Esophagus (tissue), 2 donors: ENCODE results near the gene CASKIN2. TPM values are rescaled to one million over a fixed set of nuclear protein-coding genes. Genes with fewer than 3 reads are reported as not detected.

Source experiments
- H3K27ac ChIP-seq, 2 donors: one replicate each; pipeline ENCODE4 v1.5.1; 2013; ENCODE audit warnings: low read depth in 2 of 2, mild to moderate bottlenecking in 2 of 2, inconsistent platforms in 1 of 2, low read length in 1 of 2, moderate library complexity in 1 of 2
- H3K27me3 ChIP-seq, 2 donors: one replicate each; pipeline ENCODE4 v1.6.1; 2013; ENCODE audit warnings: low read length in 2 of 2, control low read depth in 1 of 2, mild to moderate bottlenecking in 1 of 2; ENCODE audit not compliant: insufficient read depth in 2 of 2, control insufficient read depth in 1 of 2
- H3K36me3 ChIP-seq, 2 donors: one replicate each; pipeline ENCODE4 v1.6.1; 2013; ENCODE audit warnings: low read length in 1 of 2; ENCODE audit not compliant: control insufficient read depth in 2 of 2, insufficient read depth in 2 of 2
- H3K4me1 ChIP-seq, 2 donors: one replicate each; pipeline ENCODE4 v1.6.1; 2013; ENCODE audit warnings: low read length in 1 of 2; ENCODE audit not compliant: control insufficient read depth in 2 of 2, insufficient read depth in 2 of 2
- H3K4me3 ChIP-seq, 2 donors: one replicate each; pipeline ENCODE4 v1.5.1; 2013; ENCODE audit warnings: low read length in 2 of 2, mild to moderate bottlenecking in 2 of 2, low read depth in 1 of 2, moderate library complexity in 1 of 2
- H3K9me3 ChIP-seq, 2 donors: one replicate each; pipeline ENCODE4 v1.6.1; 2013; ENCODE audit warnings: mild to moderate bottlenecking in 2 of 2, low read depth in 1 of 2, low read length in 1 of 2, moderate library complexity in 1 of 2; ENCODE audit not compliant: control insufficient read depth in 2 of 2, insufficient read depth in 1 of 2
- WGBS, 2 donors: extraction: QIAGEN DNeasy Blood & Tissue Kit; methylation state at CpG; one replicate each; pipeline ENCODE4 v1.1.7; 2013; 5-methylcytosine and 5-hydroxymethylcytosine counted together
- polyA plus RNA-seq, 2 donors: library from polyadenylated mRNA; stranded (reverse); fragments of 200-250 nt; gene quantifications; one replicate each; pipeline ENCODE4 v1.2.3, GENCODE V29; 2013
- donor health status: healthy with polysubstance abuse.
- donor health status: Bipolar disorder and iron deficiency.

CASKIN2 gene
- polyA plus RNA-seq, 2 donors, result 6.3 to 10.5 TPM

GRCh38 chr17:75547091-75547490, 31.8 kb upstream of the CASKIN2 start:
- no peak overlapping the region for H3K4me3 ChIP-seq
- H3K9me3 ChIP-seq, result no peaks in the 10 kb centered on the region
- peaks cover 0 to 17% of the 10 kb centered on the region in 2 donors for H3K4me1 ChIP-seq
- H3K27me3 ChIP-seq, result no peaks in the 10 kb centered on the region
- 55 to 56% methylated on average over 9 of the region's 9 CpGs for WGBS, 2 donors
- peaks cover 0 to 2% of the 10 kb centered on the region in 2 donors for H3K36me3 ChIP-seq
- H3K27ac ChIP-seq, result peak overlapping the region; percentile 61 to 85

- no peaks in the 10 kb centered on the region for H3K27me3 ChIP-seq
- H3K4me3 ChIP-seq, result no peak overlapping the region
- no peak overlapping the region for H3K27ac ChIP-seq
- WGBS, 2 donors, result 80 to 95% methylated on average over 13 of the region's 13 CpGs
- peaks cover 0 to 2% of the 10 kb centered on the region in 2 donors for H3K36me3 ChIP-seq
- H3K9me3 ChIP-seq, result no peaks in the 10 kb centered on the region
- H3K4me1 ChIP-seq, result peaks cover 0 to 17% of the 10 kb centered on the region in 2 donors
These were observed 30.8 kb upstream of the CASKIN2 start for GRCh38 chr17:75546181-75546580.

- Histone ChIP-seq H3K4me1 (peaks cover 2 to 21% of the 10 kb centered on the region in 2 donors), H3K9me3 (no peaks in the 10 kb centered on the region), H3K36me3 (peaks cover 0 to 11% of the 10 kb centered on the region in 2 donors), H3K27ac (no peak overlapping the region), H3K4me3 (no peak overlapping the region), H3K27me3 (no peaks in the 10 kb centered on the region)
- 76 to 87% methylated on average over 8 of the region's 8 CpGs for WGBS, 2 donors
These were observed 28.9 kb upstream of the CASKIN2 start for GRCh38 chr17:75544250-75544649.

GRCh38 chr17:75542728-75543336, 27.5 kb upstream of the CASKIN2 start:
- Histone ChIP-seq H3K4me3 (no peak overlapping the region), H3K9me3 (no peaks in the 10 kb centered on the region), H3K4me1 (peaks cover 2 to 17% of the 10 kb centered on the region in 2 donors), H3K27ac (no peak overlapping the region), H3K36me3 (peaks cover 0 to 18% of the 10 kb centered on the region in 2 donors), H3K27me3 (no peaks in the 10 kb centered on the region)
- WGBS, 2 donors, result 81 to 93% methylated on average over 14 to 15 of the region's 15 CpGs

GRCh38 chr17:75542229-75542628, 26.9 kb upstream of the CASKIN2 start:
- Histone ChIP-seq H3K4me3 (no peak overlapping the region), H3K27me3 (no peaks in the 10 kb centered on the region), H3K36me3 (peaks cover 0 to 18% of the 10 kb centered on the region in 2 donors), H3K4me1 (peaks cover 2 to 16% of the 10 kb centered on the region in 2 donors), H3K27ac (no peak overlapping the region), H3K9me3 (no peaks in the 10 kb centered on the region)
- 82 to 90% methylated on average over 8 of the region's 8 CpGs for WGBS, 2 donors

- Histone ChIP-seq H3K27ac (no peak overlapping the region), H3K36me3 (peaks cover 0 to 18% of the 10 kb centered on the region in 2 donors), H3K4me1 (peaks cover 2 to 7% of the 10 kb centered on the region in 2 donors), H3K27me3 (no peaks in the 10 kb centered on the region), H3K9me3 (no peaks in the 10 kb centered on the region), H3K4me3 (no peak overlapping the region)
- 59 to 68% methylated on average over 4 of the region's 4 CpGs for WGBS, 2 donors
These were observed 25.7 kb upstream of the CASKIN2 start for GRCh38 chr17:75540923-75541503.

GRCh38 chr17:75539967-75540729, 24.8 kb upstream of the CASKIN2 start:
- H3K4me1 ChIP-seq, result peaks cover 2 to 7% of the 10 kb centered on the region in 2 donors
- no peaks in the 10 kb centered on the region for H3K27me3 ChIP-seq
- H3K36me3 ChIP-seq, result peaks cover 0 to 18% of the 10 kb centered on the region in 2 donors
- no peak overlapping the region for H3K27ac ChIP-seq
- H3K4me3 ChIP-seq, result no peak overlapping the region
- H3K9me3 ChIP-seq, result no peaks in the 10 kb centered on the region
- 62 to 68% methylated on average over 13 of the region's 13 CpGs for WGBS, 2 donors

- Histone ChIP-seq H3K36me3 (peaks cover 0 to 22% of the 10 kb centered on the region in 2 donors), H3K27ac (no peak overlapping the region), H3K27me3 (no peaks in the 10 kb centered on the region), H3K9me3 (no peaks in the 10 kb centered on the region), H3K4me3 (no peak overlapping the region), H3K4me1 (peaks cover 2 to 9% of the 10 kb centered on the region in 2 donors)
- 78 to 80% methylated on average over 10 of the region's 10 CpGs for WGBS, 2 donors
These were observed 21.0 kb upstream of the CASKIN2 start for GRCh38 chr17:75536366-75536765.

- H3K36me3 ChIP-seq, result peaks cover 0 to 24% of the 10 kb centered on the region in 2 donors
- no peaks in the 10 kb centered on the region for H3K9me3 ChIP-seq
- WGBS, 2 donors, result 90 to 93% methylated on average over 8 of the region's 8 CpGs
- H3K27me3 ChIP-seq, result no peaks in the 10 kb centered on the region
- H3K27ac ChIP-seq, result no peak overlapping the region
- H3K4me1 ChIP-seq, result peaks cover 2 to 12% of the 10 kb centered on the region in 2 donors
- H3K4me3 ChIP-seq, result no peak overlapping the region
These were observed 20.5 kb upstream of the CASKIN2 start for GRCh38 chr17:75535871-75536270.
